CD14-positive monocyte (primary cell): ENCODE measurements around the gene ZNF865. TPM values are rescaled to one million over a fixed set of nuclear protein-coding genes. Genes with fewer than 3 reads are reported as not detected.
A peak's percentile ranks its signal among the peaks of the same experiment; 100 is the strongest.

Experiments
- DNase-seq, 3 donors: peaks; one replicate each; pipeline ENCODE4 v3.0.0-alpha.2; 2011 to 2022
- H2AFZ ChIP-seq: 2 replicates; pipeline ENCODE4 v1.6.0; 2012; ENCODE audit warnings: mild to moderate bottlenecking, low read depth, low read length, inconsistent platforms; ENCODE audit not compliant: insufficient read depth, poor library complexity, severe bottlenecking
- H3K27ac ChIP-seq, 2 donors: 1 replicate in 1 of 2; 2 replicates in 1 of 2; pipeline ENCODE4 v1.5.1; 2012 to 2013; ENCODE audit warnings: low read length in 2 of 2, control low read depth in 1 of 2, inconsistent platforms in 1 of 2, low read depth in 1 of 2, mild to moderate bottlenecking in 1 of 2
- H3K27me3 ChIP-seq, 2 donors: one replicate each; pipeline versions ENCODE4 v1.6.0 to v1.6.1; 2011 to 2013; ENCODE audit warnings: low read length in 2 of 2; ENCODE audit not compliant: control insufficient read depth in 2 of 2, insufficient read depth in 2 of 2
- H3K36me3 ChIP-seq, 2 donors: replicated peaks in 1 of 2; 1 replicate in 1 of 2; 2 replicates in 1 of 2; pipeline versions ENCODE4 v1.5.1 to v1.6.1; 2012 to 2013; ENCODE audit warnings: low read length in 2 of 2, control low read depth in 1 of 2, inconsistent platforms in 1 of 2, mild to moderate bottlenecking in 1 of 2; ENCODE audit not compliant: insufficient read depth in 2 of 2, control insufficient read depth in 1 of 2
- H3K4me1 ChIP-seq, 2 donors: 1 replicate in 1 of 2; 2 replicates in 1 of 2; pipeline versions ENCODE4 v1.5.1 to v1.6.1; 2012 to 2013; ENCODE audit warnings: low read length in 2 of 2, control low read depth in 1 of 2, inconsistent platforms in 1 of 2, mild to moderate bottlenecking in 1 of 2, moderate library complexity in 1 of 2; ENCODE audit not compliant: insufficient read depth in 2 of 2, control insufficient read depth in 1 of 2
- H3K4me2 ChIP-seq: replicated peaks from 2 replicates; pipeline ENCODE3; 2012; ENCODE audit warnings: low read length, moderate library complexity, mild to moderate bottlenecking; ENCODE audit not compliant: poor library complexity, severe bottlenecking; ENCODE audit errors: extremely low read depth
- H3K4me3 ChIP-seq, 3 experiments: fragments of 200-600 bp in 1 of 3; sonication (generic) in 1 of 3; replicated peaks in 1 of 3; 1 replicate in 2 of 3; 2 replicates in 1 of 3; pipeline ENCODE4 v1.5.1; 2011 to 2013; ENCODE audit warnings: low read length in 3 of 3, mild to moderate bottlenecking in 3 of 3, control low read depth in 2 of 3, low read depth in 2 of 3, inconsistent platforms in 1 of 3, moderate library complexity in 1 of 3
- H3K79me2 ChIP-seq: 2 replicates; pipeline ENCODE4 v1.6.0; 2012; ENCODE audit warnings: mild to moderate bottlenecking, control low read depth, inconsistent platforms, low read length, moderate library complexity; ENCODE audit not compliant: insufficient read depth
- H3K9ac ChIP-seq: 2 replicates; pipeline ENCODE4 v1.6.0; 2017; ENCODE audit warnings: low read length, mild to moderate bottlenecking; ENCODE audit not compliant: insufficient read depth, poor library complexity, severe bottlenecking
- H3K9me3 ChIP-seq, 2 donors: replicated peaks in 1 of 2; 1 replicate in 1 of 2; 2 replicates in 1 of 2; pipeline versions ENCODE4 v1.5.1 to v1.6.1; 2012 to 2013; ENCODE audit warnings: low read length in 2 of 2, control low read depth in 1 of 2; ENCODE audit not compliant: control insufficient read depth in 1 of 2, insufficient read depth in 1 of 2
- H4K20me1 ChIP-seq: 2 replicates; pipeline ENCODE4 v1.6.0; 2012; ENCODE audit warnings: mild to moderate bottlenecking, low read length, control low read depth, moderate library complexity; ENCODE audit not compliant: insufficient read depth
- H3K27ac Mint-ChIP-seq, 7 donors: one replicate each; pipeline ENCODE4 v1.8.0; 2020; ENCODE audit warnings: mild to moderate bottlenecking in 7 of 7, mixed read lengths in 7 of 7, moderate library complexity in 6 of 7, inconsistent platforms in 2 of 7
- H3K27me3 Mint-ChIP-seq, 3 donors: one replicate each; pipeline ENCODE4 v1.8.0; 2021 to 2022; ENCODE audit warnings: low read depth in 3 of 3, mild to moderate bottlenecking in 3 of 3, mixed read lengths in 3 of 3, moderate library complexity in 3 of 3, inconsistent platforms in 1 of 3
- H3K36me3 Mint-ChIP-seq, 2 donors: one replicate each; pipeline ENCODE4 v1.8.0; 2020; ENCODE audit warnings: mixed read lengths in 2 of 2, inconsistent platforms in 1 of 2, mild to moderate bottlenecking in 1 of 2
- H3K4me1 Mint-ChIP-seq: one replicate; pipeline ENCODE4 v1.8.0; 2020; ENCODE audit warnings: mild to moderate bottlenecking, mixed read lengths
- H3K4me3 Mint-ChIP-seq, 2 donors: one replicate each; pipeline ENCODE4 v1.8.0; 2020; ENCODE audit warnings: mild to moderate bottlenecking in 2 of 2, mixed read lengths in 2 of 2, moderate library complexity in 1 of 2
- H3K9me3 Mint-ChIP-seq, 7 donors: one replicate each; pipeline ENCODE4 v1.8.0; 2020 to 2022; ENCODE audit warnings: mixed read lengths in 7 of 7, mild to moderate bottlenecking in 6 of 7, moderate library complexity in 6 of 7, inconsistent platforms in 2 of 7
- CTCF ChIP-seq: fragments of 200-600 bp; IDR thresholded peaks from one replicate; pipeline ENCODE4 v1.8.0; 2022; ENCODE audit warnings: antibody characterized with exemption, mild to moderate bottlenecking
- WGBS: methylation state at CpG from one replicate; pipeline ENCODE4 v1.1.5; 2013; ENCODE audit warnings: missing lambda C conversion rate; ENCODE audit not compliant: insufficient coverage; 5-methylcytosine and 5-hydroxymethylcytosine counted together
- intact Hi-C, 2 donors: fragments of 100-400 bp; cut with micrococcal nuclease; formaldehyde crosslinking; loops; one replicate each; pipeline versions ENCODE4 v1.15.0 to v1.15.1; 2023
- polyA plus RNA-seq, 3 donors: library from polyadenylated mRNA; depleted of rRNA in 1 of 3; unstranded in 2 of 3; stranded (reverse) in 1 of 3; fragments of 300-500 nt in 2 of 3; fragments of >200 nt in 1 of 3; fragmentation: Illumina TruSeq in 2 of 3; gene quantifications; 1 replicate in 2 of 3; 2 replicates in 1 of 3; pipeline ENCODE4 v1.2.3, GENCODE V29; 2012 to 2021

ZNF865 gene
- polyA plus RNA-seq, 3 donors = 0.03 to 6.0 (median 0.07) TPM

DNA sequence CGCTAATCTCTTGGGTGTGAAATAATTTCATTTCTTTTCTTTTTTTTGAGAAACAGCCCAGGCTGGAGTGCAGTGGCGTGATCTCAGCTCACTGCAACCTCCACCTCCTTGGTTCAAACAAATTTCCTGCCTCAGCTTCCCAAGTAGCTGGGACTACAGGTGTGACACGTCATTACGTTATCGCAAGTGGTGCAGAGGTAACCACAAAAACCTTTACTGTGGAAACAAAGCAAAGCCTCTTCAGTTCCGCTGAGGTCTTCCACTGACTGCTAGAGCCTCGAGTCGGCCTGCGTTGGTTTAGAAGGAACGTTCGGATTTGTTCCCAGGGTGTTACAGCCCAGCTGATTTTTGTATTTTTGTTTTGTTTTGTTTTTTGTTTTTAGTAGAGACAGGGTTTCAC, 20.9 kb downstream of the ZNF865 start:
- DNase-seq = no peak
- Mint-ChIP-seq H3K27me3 (peaks cover 1 to 7% (median 3%) of the 10 kb centered on the region in 3 donors), H3K4me1 (peaks cover 20% of the 10 kb centered on the region), H3K9me3 (peaks cover 0 to 2% (median 0%) of the 10 kb centered on the region in 7 donors), H3K36me3 (peaks cover 0 to 4% of the 10 kb centered on the region in 2 donors), H3K27ac (no peak overlapping the region), H3K4me3 (no peak overlapping the region)
- H3K4me2 ChIP-seq = no peak overlapping the region
- TF ChIP-seq CTCF = no peak
- H2AFZ ChIP-seq = no peak overlapping the region
- H3K4me1 ChIP-seq = peaks cover 25 to 34% of the 10 kb centered on the region in 2 donors
- H3K27me3 ChIP-seq = no peaks in the 10 kb centered on the region
- H4K20me1 ChIP-seq = no peaks in the 10 kb centered on the region
- no peak overlapping the region for H3K27ac ChIP-seq
- intact Hi-C loops = no loop called here
- no peak overlapping the region for H3K9ac ChIP-seq
- H3K36me3 ChIP-seq = no peaks in the 10 kb centered on the region
- no peaks in the 10 kb centered on the region for H3K9me3 ChIP-seq
- H3K4me3 ChIP-seq = no peak overlapping the region
- 92% methylated on average over 8 of the region's 11 CpGs for WGBS
- peaks cover 17% of the 10 kb centered on the region for H3K79me2 ChIP-seq

DNA sequence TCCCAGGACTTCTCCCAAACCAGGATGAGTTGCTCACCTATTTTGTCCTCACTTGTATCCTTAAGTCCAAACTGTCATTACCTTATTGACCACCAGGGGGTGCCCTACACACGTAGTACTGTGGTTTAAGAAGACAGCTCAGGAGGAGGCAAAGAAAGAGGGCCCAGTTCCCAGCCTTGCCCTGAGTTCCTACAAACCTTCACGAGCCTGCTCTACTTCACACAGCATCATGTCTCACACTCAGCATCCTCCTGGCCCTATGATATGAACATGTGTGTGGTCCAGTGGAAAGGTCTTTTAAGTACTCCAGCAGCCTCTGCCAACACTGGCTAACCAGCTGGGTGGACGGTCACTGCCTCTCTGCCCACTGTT, 27.0 kb downstream of the ZNF865 start:
- no peak overlapping the region for H3K9ac ChIP-seq
- H3K79me2 ChIP-seq = peaks cover 26% of the 10 kb centered on the region
- DNase-seq = peak; percentile 85 to 93 (median 92)
- no peaks in the 10 kb centered on the region for H3K9me3 Mint-ChIP-seq
- no peaks in the 10 kb centered on the region for H3K27me3 ChIP-seq
- H3K27me3 Mint-ChIP-seq = peaks cover 0 to 6% (median 3%) of the 10 kb centered on the region in 3 donors
- no peak overlapping the region for H3K4me3 Mint-ChIP-seq
- no peak overlapping the region for H3K27ac ChIP-seq
- no CpG with 5 or more reads among the region's 3 CpGs for WGBS
- no peak overlapping the region for H3K4me3 ChIP-seq
- peaks cover 48% of the 10 kb centered on the region for H3K4me1 Mint-ChIP-seq
- no peak overlapping the region for H2AFZ ChIP-seq
- no peaks in the 10 kb centered on the region for H4K20me1 ChIP-seq
- peaks cover 28 to 41% of the 10 kb centered on the region in 2 donors for H3K4me1 ChIP-seq
- peak; percentile 68 for TF ChIP-seq CTCF
- peak overlapping the region in 3 of 7 donors; percentile 57 to 81 (median 58) for H3K27ac Mint-ChIP-seq
- H3K36me3 ChIP-seq = no peaks in the 10 kb centered on the region
- peaks cover 0 to 7% of the 10 kb centered on the region in 2 donors for H3K36me3 Mint-ChIP-seq
- intact Hi-C loops = loop anchor here (5.0 to 10.0 kb wide), 3 partner anchors 50 to 182 kb away; partner anchors contain the start of gene ZNF579 (in 1 of the 2)
- H3K9me3 ChIP-seq = no peaks in the 10 kb centered on the region
- no peak overlapping the region for H3K4me2 ChIP-seq
